ENCODE measurements around the gene MAN1C1. TPM values are rescaled to one million over a fixed set of nuclear protein-coding genes. Genes with fewer than 3 reads are reported as not detected.

MAN1C1 gene
- total RNA-seq, 1 donor from 2014 or later = 0.20 TPM

- CTCF ChIA-PET = no interaction called here
Observed at GRCh38 chr1:25799935-25800702, 183.5 kb downstream of the MAN1C1 start, which contains the start of gene SELENON. TSS of gene SELENON (plus strand) at chr1:25800193. CDS start at chr1:25800231, 38 bp downstream.

DNA sequence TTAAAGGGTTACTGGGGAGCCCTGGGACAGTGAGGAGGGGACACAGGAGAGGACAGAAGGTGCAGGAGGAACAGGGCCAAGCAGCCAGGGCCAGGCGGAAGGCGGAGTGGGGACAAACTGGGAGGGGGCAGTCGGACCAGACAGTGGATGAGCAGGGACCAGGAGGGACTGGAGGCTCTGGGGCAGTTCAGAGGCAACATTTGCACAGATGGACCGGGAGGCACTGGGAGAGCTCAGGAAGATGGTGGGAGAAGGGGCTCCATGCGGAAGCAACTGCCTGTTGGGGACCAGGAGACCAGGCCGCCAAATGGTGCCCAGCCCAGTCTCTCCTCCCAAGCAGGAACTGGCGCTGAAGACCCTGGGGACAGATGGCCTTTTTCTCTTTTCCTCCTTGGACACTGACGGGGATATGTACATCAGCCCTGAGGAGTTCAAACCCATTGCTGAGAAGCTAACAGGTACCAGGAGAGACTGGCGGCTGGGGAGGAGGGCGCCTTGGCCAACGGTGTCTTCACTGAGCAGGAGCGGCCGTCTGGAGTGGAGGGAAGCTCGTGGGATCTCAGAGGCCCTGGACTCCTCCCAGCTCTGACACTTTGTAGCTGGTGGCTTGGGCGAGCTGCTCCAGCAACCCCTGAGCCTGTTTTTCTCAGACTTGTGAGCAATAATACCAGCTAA lies 184.2 kb downstream of the MAN1C1 start:
- Mint-ChIP-seq H3K36me3 (ENCODE audit: low read depth) (peaks cover 4% of the 10 kb centered on the region), H3K4me3 (peak overlapping the region; percentile 83), H3K27me3 (no peaks in the 10 kb centered on the region), H3K4me1 (peaks cover 26% of the 10 kb centered on the region), H3K9me3 (no peaks in the 10 kb centered on the region), H3K27ac (no peak overlapping the region)
- TF ChIP-seq CTCF (IDR thresholded peaks at IDR 0.05) = no peak
- ChIA-PET CTCF (interaction anchor here (1.1 kb wide), 1 partner anchor 280 kb away, joined by 3 read pairs; no protein-coding TSS in a partner anchor), POLR2A (interaction anchor here (1.3 to 1.8 kb wide), 2 partner anchors 18 to 19 kb away, joined by 5 to 12 read pairs; partner anchors contain the start of gene MTFR1L)
- ATAC-seq (ENCODE audit: low read depth) = no peak
- no peak for DNase-seq
- intact Hi-C loops (cut with micrococcal nuclease) = no loop called here

More at GRCh38 chr1:25799935-25800702, 183.5 kb downstream of the MAN1C1 start, which contains the start of gene SELENON:
- POLR2A ChIA-PET = interaction anchor here (1.1 to 1.8 kb wide), 2 partner anchors 19 to 250 kb away, joined by 3 to 12 read pairs; partner anchors contain the start of gene MTFR1L
- Mint-ChIP-seq H3K27me3 (no peaks in the 10 kb centered on the region), H3K27ac (peak within 1 kb of the TSS; percentile 46), H3K4me3 (peak within 1 kb of the TSS; percentile 83), H3K9me3 (no peaks in the 10 kb centered on the region), H3K36me3 (ENCODE audit: low read depth) (no peaks in the 10 kb centered on the region), H3K4me1 (peaks cover 26% of the 10 kb centered on the region)
- DNase-seq (peak; percentile 53), ATAC-seq (ENCODE audit: low read depth) (peak; percentile 83)
- intact Hi-C loops (cut with micrococcal nuclease) = loop anchor here (2.0 to 5.0 kb wide), 2 partner anchors 19 to 183 kb away; partner anchors contain the start of genes MAN1C1 and MTFR1L
- TF ChIP-seq CTCF (IDR thresholded peaks at IDR 0.05) = no peak

DNA sequence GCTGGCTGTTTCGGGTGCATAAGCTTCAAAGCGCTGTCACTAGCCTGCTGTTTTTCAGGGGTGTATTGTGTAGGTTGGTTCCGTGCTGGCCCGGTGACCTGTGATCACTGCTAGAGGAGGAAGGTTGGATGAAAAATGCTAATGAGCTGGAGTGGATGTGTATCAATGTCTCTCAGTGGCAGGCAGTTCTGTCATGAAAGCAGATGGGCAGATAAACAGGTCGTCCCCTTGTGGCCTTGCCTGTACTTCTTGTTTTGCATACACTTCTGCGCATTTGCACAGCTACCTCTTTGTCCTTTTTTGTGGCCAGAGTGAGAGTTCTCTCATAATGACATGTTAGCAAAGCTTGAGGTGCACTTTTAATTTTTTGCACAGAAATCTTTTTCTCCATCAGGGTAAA lies 186.3 kb downstream of the MAN1C1 start:
- Mint-ChIP-seq H3K9me3 (no peaks in the 10 kb centered on the region), H3K27me3 (no peaks in the 10 kb centered on the region)
- POLR2A ChIA-PET = no interaction called here

GRCh38 chr1:25803368-25803767 lies 186.8 kb downstream of the MAN1C1 start:
- H3K27me3 Mint-ChIP-seq = no peaks in the 10 kb centered on the region
- H3K27ac Mint-ChIP-seq = no peak overlapping the region
- intact Hi-C loops (cut with micrococcal nuclease) = no loop called here
- peaks cover 11% of the 10 kb centered on the region for H3K36me3 Mint-ChIP-seq (ENCODE audit: low read depth)
- DNase-seq (no peak), ATAC-seq (ENCODE audit: low read depth) (no peak)
- H3K4me1 Mint-ChIP-seq = peaks cover 20% of the 10 kb centered on the region
- ChIA-PET CTCF (no interaction called here), POLR2A (no interaction called here)
- H3K4me3 Mint-ChIP-seq = no peak overlapping the region
- H3K9me3 Mint-ChIP-seq = no peaks in the 10 kb centered on the region
- no peak for TF ChIP-seq CTCF (IDR thresholded peaks at IDR 0.05)

More for the DNA sequence above, 186.3 kb downstream of the MAN1C1 start:
- intact Hi-C loops (cut with micrococcal nuclease) = no loop called here
- CTCF ChIA-PET = no interaction called here
- peaks cover 20% of the 10 kb centered on the region for H3K4me1 Mint-ChIP-seq
- DNase-seq (no peak), ATAC-seq (ENCODE audit: low read depth) (no peak)
- peaks cover 11% of the 10 kb centered on the region for H3K36me3 Mint-ChIP-seq (ENCODE audit: low read depth)
- TF ChIP-seq CTCF (IDR thresholded peaks at IDR 0.05) = no peak
- no peak overlapping the region for H3K27ac Mint-ChIP-seq
- H3K4me3 Mint-ChIP-seq = no peak overlapping the region
